ENCODE measurements around the gene CRYBA4.
"Not testable (repeated sequence)": the region's sequence is repeated elsewhere in the genome, so short reads cannot be mapped to it uniquely, and the experiment has no call there.

The CRYBA4 gene

GRCh38 chr22:26597026-26597425 is 24.7 kb upstream of the CRYBA4 start:
- DNase-seq (ENCODE audit: low read depth): no peak

GRCh38 chr22:26597480-26597879 is 24.3 kb upstream of the CRYBA4 start:
- no peak for DNase-seq (ENCODE audit: low read depth)

- DNase-seq (ENCODE audit: low read depth): no peak
These were observed 22.3 kb upstream of the CRYBA4 start for GRCh38 chr22:26599505-26599904.

- no peak for DNase-seq (ENCODE audit: low read depth)
These were observed 20.0 kb upstream of the CRYBA4 start for GRCh38 chr22:26601726-26602125.

- no peak for DNase-seq (ENCODE audit: low read depth)
These were observed 19.6 kb upstream of the CRYBA4 start for GRCh38 chr22:26602127-26602526.

- no peak for DNase-seq (ENCODE audit: low read depth)
These were observed 17.4 kb upstream of the CRYBA4 start for GRCh38 chr22:26604368-26604767.

GRCh38 chr22:26606611-26607010 is 15.2 kb upstream of the CRYBA4 start:
- DNase-seq (ENCODE audit: low read depth): peak; percentile 88

GRCh38 chr22:26608129-26608528 is 13.6 kb upstream of the CRYBA4 start:
- no peak for DNase-seq (ENCODE audit: low read depth)

- DNase-seq (ENCODE audit: low read depth): no peak
These were observed 12.5 kb upstream of the CRYBA4 start for GRCh38 chr22:26609287-26609686.

GRCh38 chr22:26610072-26610958 is 11.4 kb upstream of the CRYBA4 start:
- peak; percentile 92 for DNase-seq (ENCODE audit: low read depth)

- peak; percentile 70 for DNase-seq (ENCODE audit: low read depth)
These were observed 10.8 kb upstream of the CRYBA4 start for GRCh38 chr22:26610996-26611395.

GRCh38 chr22:26612652-26613051 is 9.1 kb upstream of the CRYBA4 start:
- no peak for DNase-seq (ENCODE audit: low read depth)

GRCh38 chr22:26613753-26614152 is 8.0 kb upstream of the CRYBA4 start:
- not testable (repeated sequence) for DNase-seq (ENCODE audit: low read depth)

- no peak for DNase-seq (ENCODE audit: low read depth)
These were observed 7.4 kb upstream of the CRYBA4 start for GRCh38 chr22:26614322-26614721.

- DNase-seq (ENCODE audit: low read depth): no peak
These were observed 6.6 kb upstream of the CRYBA4 start for GRCh38 chr22:26615149-26615548.

- DNase-seq (ENCODE audit: low read depth): no peak
These were observed 5.8 kb upstream of the CRYBA4 start for GRCh38 chr22:26615830-26616435.

- DNase-seq (ENCODE audit: low read depth): no peak
These were observed 5.1 kb upstream of the CRYBA4 start for GRCh38 chr22:26616650-26617049.

- no peak for DNase-seq (ENCODE audit: low read depth)
These were observed 4.2 kb upstream of the CRYBA4 start, which contains the start of gene CRYBB1 for GRCh38 chr22:26617271-26618199. TSS of gene CRYBB1 (minus strand) at chr22:26618027. CDS start at chr22:26616319, 1,708 bp downstream.

GRCh38 chr22:26618455-26618854 is 3.3 kb upstream of the CRYBA4 start:
- DNase-seq (ENCODE audit: low read depth): no peak

- no peak for DNase-seq (ENCODE audit: low read depth)
These were observed 2.3 kb upstream of the CRYBA4 start for GRCh38 chr22:26619510-26619909.

GRCh38 chr22:26620197-26620596 is 1.6 kb upstream of the CRYBA4 start:
- DNase-seq (ENCODE audit: low read depth): no peak

- DNase-seq (ENCODE audit: low read depth): no peak
These were observed 2.2 kb downstream of the CRYBA4 start for GRCh38 chr22:26623984-26624383.
